ENCODE results near the gene EEF1A2. TPM values are rescaled to one million over a fixed set of nuclear protein-coding genes. Genes with fewer than 3 reads are reported as not detected.

The EEF1A2 gene
- total RNA-seq, 6 experiments from 2014 or later: 1.1 to 7.2 (median 1.7) TPM

DNA sequence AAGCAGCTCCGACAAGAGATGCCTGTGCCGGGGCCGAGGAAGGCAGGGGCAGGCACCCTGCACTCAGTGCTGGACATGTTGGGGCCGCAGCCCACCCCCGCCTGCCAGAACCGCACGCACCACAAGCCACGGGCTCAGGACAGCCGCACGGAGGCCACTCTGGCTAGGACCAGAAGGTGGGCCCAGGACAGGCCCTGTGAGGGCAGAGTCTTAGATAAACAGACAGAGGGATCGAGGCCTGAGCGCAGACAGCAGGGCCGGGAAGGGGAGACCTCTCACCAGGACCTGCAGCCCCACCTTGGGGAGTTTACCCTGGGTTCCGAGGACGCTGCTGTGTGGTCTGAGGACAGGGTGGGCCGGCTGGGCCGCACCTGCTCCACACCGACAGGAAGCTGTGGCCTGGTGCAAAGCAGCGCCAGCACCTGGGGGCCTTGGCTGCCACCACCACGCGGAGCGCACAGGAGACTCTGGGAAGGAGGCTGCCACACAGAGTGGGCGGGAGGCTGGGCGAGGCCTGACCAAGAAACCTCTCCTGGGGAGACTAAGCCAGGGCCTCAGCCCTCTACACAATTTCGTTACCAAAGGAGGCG, 58.4 kb downstream of the EEF1A2 start:
- TF ChIP-seq, protein P1, sequence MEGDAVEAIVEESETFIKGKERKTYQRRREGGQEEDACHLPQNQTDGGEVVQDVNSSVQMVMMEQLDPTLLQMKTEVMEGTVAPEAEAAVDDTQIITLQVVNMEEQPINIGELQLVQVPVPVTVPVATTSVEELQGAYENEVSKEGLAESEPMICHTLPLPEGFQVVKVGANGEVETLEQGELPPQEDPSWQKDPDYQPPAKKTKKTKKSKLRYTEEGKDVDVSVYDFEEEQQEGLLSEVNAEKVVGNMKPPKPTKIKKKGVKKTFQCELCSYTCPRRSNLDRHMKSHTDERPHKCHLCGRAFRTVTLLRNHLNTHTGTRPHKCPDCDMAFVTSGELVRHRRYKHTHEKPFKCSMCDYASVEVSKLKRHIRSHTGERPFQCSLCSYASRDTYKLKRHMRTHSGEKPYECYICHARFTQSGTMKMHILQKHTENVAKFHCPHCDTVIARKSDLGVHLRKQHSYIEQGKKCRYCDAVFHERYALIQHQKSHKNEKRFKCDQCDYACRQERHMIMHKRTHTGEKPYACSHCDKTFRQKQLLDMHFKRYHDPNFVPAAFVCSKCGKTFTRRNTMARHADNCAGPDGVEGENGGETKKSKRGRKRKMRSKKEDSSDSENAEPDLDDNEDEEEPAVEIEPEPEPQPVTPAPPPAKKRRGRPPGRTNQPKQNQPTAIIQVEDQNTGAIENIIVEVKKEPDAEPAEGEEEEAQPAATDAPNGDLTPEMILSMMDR (IDR thresholded peaks at IDR 0.05): no peak
- no peak for DNase-seq
- no peaks in the 10 kb centered on the region for H3K4me1 Mint-ChIP-seq (ENCODE audit: low read depth)
- H3K27me3 Mint-ChIP-seq (ENCODE audit: insufficient read depth): no peaks in the 10 kb centered on the region; the same call in none of the 2 replicates
- H3K9me3 Mint-ChIP-seq: peaks cover 9% of the 10 kb centered on the region
- no peak overlapping the region for H3K27ac Mint-ChIP-seq
- no peak overlapping the region for H3K4me3 Mint-ChIP-seq
- peaks cover 6% of the 10 kb centered on the region for H3K36me3 Mint-ChIP-seq (ENCODE audit: low read depth)

DNA sequence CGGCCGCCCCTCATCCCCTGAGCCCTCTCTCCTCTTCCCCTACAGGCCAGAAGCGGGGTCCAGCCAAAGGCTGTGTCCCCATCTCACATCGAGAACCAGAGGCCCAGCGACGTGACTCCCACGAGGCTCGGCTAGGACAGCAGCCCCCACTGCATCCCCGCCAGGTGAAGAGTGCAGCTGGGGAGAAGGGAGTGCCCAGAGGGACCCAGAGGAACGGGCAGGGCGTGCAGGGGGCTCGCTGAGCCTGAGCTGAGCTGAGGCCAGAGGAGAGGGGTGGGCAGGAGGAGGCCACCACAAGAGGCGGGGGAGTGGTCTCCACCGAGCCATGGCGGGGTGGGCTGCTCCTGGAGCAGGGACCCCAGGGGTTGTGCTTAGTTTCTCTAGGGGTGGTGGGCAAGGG, 59.0 kb downstream of the EEF1A2 start:
- no peak overlapping the region for H3K27ac Mint-ChIP-seq
- TF ChIP-seq, protein P1 (IDR thresholded peaks at IDR 0.05): no peak
- H3K4me3 Mint-ChIP-seq: no peak overlapping the region
- H3K9me3 Mint-ChIP-seq: peaks cover 9% of the 10 kb centered on the region
- H3K27me3 Mint-ChIP-seq (ENCODE audit: insufficient read depth): no peaks in the 10 kb centered on the region; the same call in none of the 2 replicates
- H3K4me1 Mint-ChIP-seq (ENCODE audit: low read depth): peaks cover 2% of the 10 kb centered on the region
- H3K36me3 Mint-ChIP-seq (ENCODE audit: low read depth): peaks cover 6% of the 10 kb centered on the region
- DNase-seq: no peak

GRCh38 chr20:63438121-63438520, 60.8 kb downstream of the EEF1A2 start:
- H3K27me3 Mint-ChIP-seq (ENCODE audit: insufficient read depth): no peaks in the 10 kb centered on the region; the same call in none of the 2 replicates
- no peak for DNase-seq
- no peak overlapping the region for H3K4me3 Mint-ChIP-seq
- H3K4me1 Mint-ChIP-seq (ENCODE audit: low read depth): peaks cover 8% of the 10 kb centered on the region
- TF ChIP-seq, protein P1 (IDR thresholded peaks at IDR 0.05): no peak
- peaks cover 4% of the 10 kb centered on the region for H3K36me3 Mint-ChIP-seq (ENCODE audit: low read depth)
- H3K9me3 Mint-ChIP-seq: peaks cover 5% of the 10 kb centered on the region
- H3K27ac Mint-ChIP-seq: no peak overlapping the region

Other genes with a start within 250 kb of the EEF1A2 start
- gene NKAIN4, start 244.6 kb downstream of the EEF1A2 start, total RNA-seq (2021; fragmentation: NEBNext Ultra II Directional; extraction: Animal tissue kit (Norgen Biotek cat#: 25700)): not detected
- 100 to 1,000 TPM; 106 to 123 (median 112) TPM for gene ARFGAP1, start 226.3 kb downstream of the EEF1A2 start, total RNA-seq (2021; fragmentation: NEBNext Ultra II Directional; extraction: Animal tissue kit (Norgen Biotek cat#: 25700))
- under 1 TPM in 1 of 6 experiments, not detected in 5; 0.02 TPM for gene COL20A1, start 205.9 kb downstream of the EEF1A2 start, total RNA-seq (2021; fragmentation: NEBNext Ultra II Directional; extraction: Animal tissue kit (Norgen Biotek cat#: 25700))
- not detected for gene CHRNA4, start 137.7 kb downstream of the EEF1A2 start, total RNA-seq (2021; fragmentation: NEBNext Ultra II Directional; extraction: Animal tissue kit (Norgen Biotek cat#: 25700))
- gene KCNQ2, start 26.4 kb downstream of the EEF1A2 start, total RNA-seq (2021; fragmentation: NEBNext Ultra II Directional; extraction: Animal tissue kit (Norgen Biotek cat#: 25700)): not detected
- gene PPDPF, start 21.7 kb upstream of the EEF1A2 start, total RNA-seq (2021; fragmentation: NEBNext Ultra II Directional; extraction: Animal tissue kit (Norgen Biotek cat#: 25700)): 100 to 1,000 TPM; 388 to 518 (median 443) TPM
- under 1 TPM in 2 of 6 experiments, not detected in 4; 0.07 TPM for gene PTK6, start 38.3 kb upstream of the EEF1A2 start, total RNA-seq (2021; fragmentation: NEBNext Ultra II Directional; extraction: Animal tissue kit (Norgen Biotek cat#: 25700))
- gene SRMS, start 48.7 kb upstream of the EEF1A2 start, total RNA-seq (2021; fragmentation: NEBNext Ultra II Directional; extraction: Animal tissue kit (Norgen Biotek cat#: 25700)): not detected
- not detected for gene FNDC11, start 55.1 kb upstream of the EEF1A2 start, total RNA-seq (2021; fragmentation: NEBNext Ultra II Directional; extraction: Animal tissue kit (Norgen Biotek cat#: 25700))
- gene HELZ2, start 75.2 kb upstream of the EEF1A2 start, total RNA-seq (2021; fragmentation: NEBNext Ultra II Directional; extraction: Animal tissue kit (Norgen Biotek cat#: 25700)): 10 to 100 TPM; 14.7 to 20.4 (median 16.5) TPM
- gene GMEB2, start 128.0 kb upstream of the EEF1A2 start, total RNA-seq (2021; fragmentation: NEBNext Ultra II Directional; extraction: Animal tissue kit (Norgen Biotek cat#: 25700)): 10 to 100 TPM; 10.9 to 12.4 (median 12.0) TPM
- 1 to 10 TPM in 5 of 6 experiments, under 1 TPM in 1; 0.77 to 3.2 (median 1.5) TPM for gene STMN3, start 154.3 kb upstream of the EEF1A2 start, total RNA-seq (2021; fragmentation: NEBNext Ultra II Directional; extraction: Animal tissue kit (Norgen Biotek cat#: 25700))
- 10 to 100 TPM; 19.0 to 26.8 (median 22.7) TPM for gene RTEL1, start 159.2 kb upstream of the EEF1A2 start, total RNA-seq (2021; fragmentation: NEBNext Ultra II Directional; extraction: Animal tissue kit (Norgen Biotek cat#: 25700))
- 1 to 10 TPM in 3 of 6 experiments, under 1 TPM in 3; 0.33 to 1.8 (median 1.1) TPM for gene TNFRSF6B, start 197.6 kb upstream of the EEF1A2 start, total RNA-seq (2021; fragmentation: NEBNext Ultra II Directional; extraction: Animal tissue kit (Norgen Biotek cat#: 25700))
- 10 to 100 TPM; 35.1 to 44.2 (median 37.4) TPM for gene ARFRP1, start 208.9 kb upstream of the EEF1A2 start, total RNA-seq (2021; fragmentation: NEBNext Ultra II Directional; extraction: Animal tissue kit (Norgen Biotek cat#: 25700))
- 10 to 100 TPM; 18.3 to 22.9 (median 19.6) TPM for gene ZGPAT, start 209.0 kb upstream of the EEF1A2 start, total RNA-seq (2021; fragmentation: NEBNext Ultra II Directional; extraction: Animal tissue kit (Norgen Biotek cat#: 25700))
- 1 to 10 TPM; 3.4 to 6.1 (median 4.6) TPM for gene LIME1, start 237.6 kb upstream of the EEF1A2 start, total RNA-seq (2021; fragmentation: NEBNext Ultra II Directional; extraction: Animal tissue kit (Norgen Biotek cat#: 25700))
- 100 to 1,000 TPM in 3 of 6 experiments, 10 to 100 TPM in 3; 89.6 to 122 (median 102) TPM for gene SLC2A4RG, start 240.7 kb upstream of the EEF1A2 start, total RNA-seq (2021; fragmentation: NEBNext Ultra II Directional; extraction: Animal tissue kit (Norgen Biotek cat#: 25700))

Measured in HFFc6 (cell line).